A549 (cell line): ENCODE measurements around the gene SHROOM2. TPM values are rescaled to one million over a fixed set of nuclear protein-coding genes. Genes with fewer than 3 reads are reported as not detected.

Source experiments
- ATAC-seq, 2 experiments: fragments of 200-7000 bp in 1 of 2; fragments of >200 bp in 1 of 2; cut with Nextera tagmentation in 1 of 2; cut with Tn5 transposase in 1 of 2; 3 replicates each; pipeline versions ENCODE4 v1.8.0 to v1.9.1; 2018 to 2020; ENCODE audit warnings: mild to moderate bottlenecking in 1 of 2, moderate library complexity in 1 of 2
- CTCF ChIA-PET: fragments of 300-600 bp; sonication (Branson Sonifier 250); formaldehyde crosslinking; extraction: SDS; loops from one replicate; lab custom pipeline; 2021; ENCODE audit warnings: antibody characterized with exemption, inconsistent platforms; lab: Yijun Ruan, JAX
- POLR2A ChIA-PET: fragments of 350-600 bp; formaldehyde crosslinking; extraction: SDS; loops from one replicate; lab custom pipeline; 2021; ENCODE audit warnings: antibody characterized with exemption, inconsistent platforms; lab: Yijun Ruan, JAX
- DNase-seq, 2 experiments: peaks; one replicate each; pipeline versions ENCODE4 v3.0.0 to v3.0.0-alpha.2; 2011 to 2016; ENCODE audit warnings: low read depth in 1 of 2, low spot score in 1 of 2
- FAIRE-seq: peaks from 2 replicates; lab custom pipeline; 2011; peaks lifted over from hg19 to GRCh38; lab: Jason Lieb, UNC
- H3K27ac ChIP-seq, 2 experiments: fragments of >200 bp; sonication (Bioruptor Twin); formaldehyde crosslinking; 3 replicates each; pipeline ENCODE4 v1.5.1; 2016 to 2017
- H3K4me1 ChIP-seq: fragments of >200 bp; sonication (Bioruptor Twin); formaldehyde crosslinking; 3 replicates; pipeline ENCODE4 v1.6.1; 2016
- H3K4me2 ChIP-seq: fragments of >200 bp; sonication (Bioruptor Twin); formaldehyde crosslinking; 3 replicates; pipeline ENCODE4 v1.6.1; 2016
- H3K4me3 ChIP-seq: fragments of >200 bp; sonication (Bioruptor Twin); formaldehyde crosslinking; 3 replicates; pipeline ENCODE4 v1.5.1; 2016
- H3K9me3 ChIP-seq: fragments of >200 bp; sonication (Bioruptor Twin); formaldehyde crosslinking; 3 replicates; pipeline ENCODE4 v1.6.1; 2016
- BCL3 ChIP-seq: fragments of >200 bp; sonication (Bioruptor Twin); formaldehyde crosslinking; IDR thresholded peaks from 3 replicates; pipeline ENCODE4 v1.6.1; 2016
- BHLHE40 ChIP-seq: IDR thresholded peaks from 2 replicates; pipeline ENCODE4 v1.6.1; 2012; ENCODE audit warnings: low read depth, low read length, inconsistent platforms
- CBX2 ChIP-seq: fragments of 200-600 bp; sonication (generic); IDR thresholded peaks from 2 replicates; pipeline ENCODE4 v1.6.1; 2016; ENCODE audit warnings: low read depth, mild to moderate bottlenecking, borderline replicate concordance
- CEBPB ChIP-seq, 2 experiments: fragments of >200 bp in 1 of 2; sonication (Bioruptor Twin) in 1 of 2; formaldehyde crosslinking in 1 of 2; IDR thresholded peaks; 2 replicates each; pipeline ENCODE4 v1.6.1; 2012 to 2016
- CHD2 ChIP-seq: fragments of 150-350 bp; IDR thresholded peaks from 2 replicates; pipeline ENCODE4 v1.6.1; 2014; ENCODE audit warnings: low read length; ENCODE audit not compliant: partially characterized antibody
- CHD4 ChIP-seq: fragments of 200-600 bp; sonication (generic); IDR thresholded peaks from 2 replicates; pipeline ENCODE4 v1.6.1; 2016; ENCODE audit warnings: antibody characterized with exemption, mild to moderate bottlenecking, borderline replicate concordance
- EHMT2 ChIP-seq: fragments of 200-600 bp; sonication (generic); IDR thresholded peaks from 2 replicates; pipeline ENCODE4 v1.6.1; 2016; ENCODE audit warnings: antibody characterized with exemption, low read depth, mild to moderate bottlenecking, moderate library complexity
- EP300 ChIP-seq, 2 experiments: fragments of >200 bp; sonication (Bioruptor Twin); formaldehyde crosslinking; IDR thresholded peaks; 2 replicates in 1 of 2; 3 replicates in 1 of 2; pipeline ENCODE4 v1.6.1; 2016 to 2017
- FOSB ChIP-seq: fragments of 250-450 bp; sonication (Bioruptor Pico); IDR thresholded peaks from 2 replicates; pipeline ENCODE4 v1.5.0; 2020; ENCODE audit warnings: mild to moderate bottlenecking, moderate library complexity
- FOSL2 ChIP-seq, 2 experiments: fragments of 450-650 bp in 1 of 2; fragments of >200 bp in 1 of 2; sonication (Bioruptor Twin) in 1 of 2; formaldehyde crosslinking; IDR thresholded peaks; 2 replicates each; pipeline versions ENCODE4 v1.5.0 to v1.6.1; 2016 to 2020; ENCODE audit warnings: mild to moderate bottlenecking in 1 of 2, moderate library complexity in 1 of 2
- HDAC2 ChIP-seq: fragments of 200-600 bp; sonication (generic); IDR thresholded peaks from 2 replicates; pipeline ENCODE4 v1.6.1; 2016
- HES2 ChIP-seq: fragments of >200 bp; sonication (Bioruptor Twin); formaldehyde crosslinking; IDR thresholded peaks from 2 replicates; pipeline ENCODE4 v1.6.1; 2016
- HMGXB4 ChIP-seq: fragments of 250-450 bp; sonication (Bioruptor Pico); IDR thresholded peaks from 2 replicates; pipeline ENCODE4 v1.5.0; 2021; ENCODE audit warnings: mild to moderate bottlenecking, moderate library complexity, borderline replicate concordance
- HOXA7 ChIP-seq: fragments of 250-450 bp; sonication (Bioruptor Pico); IDR thresholded peaks from 2 replicates; pipeline ENCODE4 v1.5.0; 2020; ENCODE audit warnings: mild to moderate bottlenecking, moderate library complexity
- HOXB5 ChIP-seq: fragments of 250-450 bp; sonication (Bioruptor Pico); IDR thresholded peaks from 2 replicates; pipeline ENCODE4 v1.5.0; 2020; ENCODE audit warnings: mild to moderate bottlenecking, moderate library complexity
- JUNB ChIP-seq: fragments of >200 bp; sonication (Bioruptor Twin); formaldehyde crosslinking; IDR thresholded peaks from 2 replicates; pipeline ENCODE4 v1.6.1; 2016
- KDM5A ChIP-seq: fragments of 200-600 bp; sonication (generic); IDR thresholded peaks from 2 replicates; pipeline ENCODE4 v1.6.1; 2016; ENCODE audit warnings: antibody characterized with exemption, mild to moderate bottlenecking
- MAFK ChIP-seq: fragments of 450-650 bp; IDR thresholded peaks from 2 replicates; pipeline ENCODE4 v1.6.1; 2014; ENCODE audit not compliant: partially characterized antibody
- MAX ChIP-seq: IDR thresholded peaks from 2 replicates; pipeline ENCODE4 v1.6.1; 2012
- NFE2L2 ChIP-seq: fragments of 150-350 bp; conservative IDR thresholded peaks from 2 replicates; pipeline ENCODE4 v1.6.1; 2014; ENCODE audit warnings: low read length
- PHF8 ChIP-seq: fragments of 200-600 bp; sonication (generic); IDR thresholded peaks from 2 replicates; pipeline ENCODE4 v1.6.1; 2016; ENCODE audit warnings: low read depth, mild to moderate bottlenecking, antibody characterized with exemption, moderate library complexity, borderline replicate concordance
- POLR2AphosphoS2 ChIP-seq: conservative IDR thresholded peaks from 2 replicates; pipeline ENCODE4 v1.6.1; 2012; ENCODE audit warnings: low read length, improper control_type of control experiment, inconsistent platforms
- RAD21 ChIP-seq, 2 experiments: fragments of >200 bp in 1 of 2; sonication (Bioruptor Twin) in 1 of 2; formaldehyde crosslinking in 1 of 2; IDR thresholded peaks in 1 of 2; conservative IDR thresholded peaks in 1 of 2; 2 replicates in 1 of 2; 3 replicates in 1 of 2; pipeline ENCODE4 v1.6.1; 2012 to 2018; ENCODE audit warnings: inconsistent platforms in 1 of 2
- RCOR1 ChIP-seq: fragments of 150-350 bp; IDR thresholded peaks from 2 replicates; pipeline ENCODE4 v1.6.1; 2014; ENCODE audit warnings: antibody characterized with exemption, low read length, low read depth
- RNF2 ChIP-seq: fragments of 200-600 bp; sonication (generic); IDR thresholded peaks from 2 replicates; pipeline ENCODE4 v1.6.1; 2016; ENCODE audit warnings: low read depth, mild to moderate bottlenecking, antibody characterized with exemption, moderate library complexity, borderline replicate concordance
- SREBF2 ChIP-seq: fragments of 450-650 bp; IDR thresholded peaks from 2 replicates; pipeline ENCODE4 v1.6.1; 2014; ENCODE audit warnings: mild to moderate bottlenecking, moderate library complexity
- TP53 ChIP-seq: fragments of 250-450 bp; sonication (Bioruptor Pico); IDR thresholded peaks from 2 replicates; pipeline ENCODE4 v1.5.0; 2021; ENCODE audit warnings: mild to moderate bottlenecking, moderate library complexity
- USF2 ChIP-seq: fragments of 450-650 bp; IDR thresholded peaks from 2 replicates; pipeline ENCODE4 v1.6.1; 2014; ENCODE audit warnings: antibody characterized with exemption
- ZC3H11A ChIP-seq: fragments of 450-650 bp; IDR thresholded peaks from 2 replicates; pipeline ENCODE4 v1.6.1; 2014; ENCODE audit warnings: antibody characterized with exemption, mild to moderate bottlenecking
- ZFP36 ChIP-seq: fragments of 450-650 bp; IDR thresholded peaks from 2 replicates; pipeline ENCODE4 v1.6.1; 2014; ENCODE audit warnings: borderline replicate concordance; ENCODE audit not compliant: partially characterized antibody
- WGBS: methylation state at CpG from one replicate; pipeline ENCODE4 v1.1.6; 2017; ENCODE audit errors: missing lambda C conversion rate; 5-methylcytosine and 5-hydroxymethylcytosine counted together
- polyA plus RNA-seq, 4 experiments: library from polyadenylated mRNA; depleted of rRNA in 3 of 4; stranded (reverse); fragments of >200 nt; fragmentation: RNase III in 1 of 4; extraction: RNeasy Plus Mini Kit Qiagen cat#74134 plus additional on column Dnase treatment in 1 of 4; gene quantifications; 2 replicates in 3 of 4; 3 replicates in 1 of 4; pipeline ENCODE4 v1.2.3, GENCODE V29; 2011 to 2017

The SHROOM2 gene
- polyA plus RNA-seq, 2 of the 4 experiments (the other 2 are of a cell fraction), result 0.12 to 0.27 TPM

GRCh38 chrX:9983441-9983840 lies 197.2 kb downstream of the SHROOM2 start:
- ChIA-PET CTCF (interaction anchor here (0.8 to 6.0 kb wide), 3 partner anchors 9 to 136 kb away, joined by 3 to 49 read pairs (median 3); no protein-coding TSS in a partner anchor), POLR2A (no interaction called here)
- Histone ChIP-seq H3K9me3 (no peaks in the 10 kb centered on the region), H3K4me1 (no peaks in the 10 kb centered on the region), H3K27ac (no peak overlapping the region), H3K4me2 (no peak overlapping the region), H3K4me3 (no peak overlapping the region)
- DNase-seq, result no peak
- FAIRE-seq, result no peak
- no peak for ATAC-seq
- 67% methylated on average over 18 of the region's 18 CpGs for WGBS
- TF ChIP-seq SREBF2 (no peak), NFE2L2 (no peak)

- no peak for ATAC-seq
- H3K4me3 ChIP-seq, result no peak overlapping the region
- no peak for DNase-seq
- H3K4me2 ChIP-seq, result no peak overlapping the region
- FAIRE-seq, result no peak
- TF ChIP-seq RNF2, result no peak
- no peak for TF ChIP-seq CHD2
- no peak for TF ChIP-seq JUNB
- no peak for TF ChIP-seq USF2
- TF ChIP-seq RCOR1, result no peak
- no peak for TF ChIP-seq EHMT2
- no peak for TF ChIP-seq POLR2AphosphoS2
- no peak for TF ChIP-seq HDAC2
- no peak for TF ChIP-seq CEBPB (IDR thresholded peaks at IDR 0.05)
- TF ChIP-seq FOSB (CRISPR knock-in tag), result no peak
- TF ChIP-seq BHLHE40, result no peak
- TF ChIP-seq KDM5A, result no peak
- no peak for TF ChIP-seq BCL3
- TF ChIP-seq TP53 (CRISPR knock-in tag), result no peak
- TF ChIP-seq EP300 (IDR thresholded peaks at IDR 0.05), result no peak
- no peak for TF ChIP-seq MAFK
- TF ChIP-seq HOXB5 (CRISPR knock-in tag), result no peak
- TF ChIP-seq CHD4, result no peak
- no peak for TF ChIP-seq FOSL2 (IDR thresholded peaks at IDR 0.05)
- TF ChIP-seq FOSL2 (CRISPR knock-in tag; IDR thresholded peaks at IDR 0.05), result no peak
- no peak for TF ChIP-seq HOXA7 (CRISPR knock-in tag)
- 80% methylated on average over 11 of the region's 11 CpGs for WGBS
- no peak overlapping the region for H3K27ac ChIP-seq
- H3K4me1 ChIP-seq, result no peaks in the 10 kb centered on the region
- ChIA-PET POLR2A (no interaction called here), CTCF (interaction anchor here (0.9 to 6.0 kb wide), 2 partner anchors 12 to 136 kb away, joined by 3 to 49 read pairs; no protein-coding TSS in a partner anchor)
- H3K9me3 ChIP-seq, result no peaks in the 10 kb centered on the region
Observed at GRCh38 chrX:9983846-9984245, 197.6 kb downstream of the SHROOM2 start.

GRCh38 chrX:9988762-9989161 lies 202.5 kb downstream of the SHROOM2 start:
- FAIRE-seq (peak; percentile 100), DNase-seq (peak; percentile 24 to 30), ATAC-seq (peak in 1 of 2 experiments; percentile 35; a peak in 1 of 6 replicates)
- no peaks in the 10 kb centered on the region for H3K4me1 ChIP-seq
- POLR2A ChIA-PET, result no interaction called here
- H3K27ac ChIP-seq, result no peak overlapping the region
- no peak overlapping the region for H3K4me3 ChIP-seq
- H3K4me2 ChIP-seq, result no peak overlapping the region
- CTCF ChIA-PET, result interaction anchor here (0.6 to 11.2 kb wide), 8 partner anchors 13 to 583 kb away, joined by 3 to 216 read pairs (median 4); no protein-coding TSS in a partner anchor
- WGBS, result 5% methylated on average over 1 of the region's 1 CpG
- H3K9me3 ChIP-seq, result peaks cover 4% of the 10 kb centered on the region; the same call in 1 of the 3 replicates
- TF ChIP-seq RAD21 (conservative IDR thresholded peaks at IDR 0.05 in 1 of 2, IDR thresholded peaks at IDR 0.05 in 1 of 2), result peak; percentile 89 to 90
- TF ChIP-seq ZC3H11A, result no peak
- TF ChIP-seq RNF2, result no peak
- TF ChIP-seq CBX2, result no peak
- TF ChIP-seq MAX, result no peak
- no peak for TF ChIP-seq HMGXB4 (CRISPR knock-in tag)
- no peak for TF ChIP-seq FOSL2 (IDR thresholded peaks at IDR 0.05)
- no peak for TF ChIP-seq FOSL2 (CRISPR knock-in tag; IDR thresholded peaks at IDR 0.05)
- TF ChIP-seq CHD2, result no peak
- TF ChIP-seq HES2, result no peak
- TF ChIP-seq PHF8, result no peak
- no peak for TF ChIP-seq EP300 (IDR thresholded peaks at IDR 0.05)
- TF ChIP-seq ZFP36, result no peak
